GM23338 (cell line): ENCODE data around the gene KRTAP4-16. TPM values are rescaled to one million over a fixed set of nuclear protein-coding genes. Genes with fewer than 3 reads are reported as not detected.

ENCODE experiments used
- ATAC-seq: fragments of 200-7000 bp; cut with Tn5 transposase; 3 replicates; pipeline ENCODE4 v1.9.1; 2020
- DNase-seq: peaks from one replicate; pipeline ENCODE4 v3.0.0-alpha.2; 2015; ENCODE audit warnings: low spot score
- H2AFZ ChIP-seq: fragments of 200-600 bp; sonication (generic); 2 replicates; pipeline ENCODE4 v1.8.0; 2016; ENCODE audit warnings: antibody characterized with exemption, mild to moderate bottlenecking, moderate library complexity
- H3F3A ChIP-seq: fragments of 200-600 bp; sonication (generic); replicated peaks from 2 replicates; pipeline ENCODE4 v1.8.0; 2017; ENCODE audit warnings: antibody characterized with exemption, mixed run types, low read depth
- H3K27ac ChIP-seq: fragments of 200-600 bp; sonication (generic); 2 replicates; pipeline ENCODE4 v1.6.1; 2016; ENCODE audit warnings: low read depth
- H3K27me3 ChIP-seq: fragments of 200-600 bp; sonication (generic); 2 replicates; pipeline ENCODE4 v1.8.0; 2016; ENCODE audit warnings: mild to moderate bottlenecking, mixed run types, moderate library complexity; ENCODE audit not compliant: insufficient read depth
- H3K36me3 ChIP-seq: fragments of 200-600 bp; sonication (generic); 2 replicates; pipeline ENCODE4 v1.8.0; 2016; ENCODE audit warnings: mild to moderate bottlenecking; ENCODE audit not compliant: insufficient read depth
- H3K4me1 ChIP-seq: fragments of 200-600 bp; sonication (generic); 2 replicates; pipeline ENCODE4 v1.8.0; 2016; ENCODE audit warnings: mild to moderate bottlenecking, moderate library complexity; ENCODE audit not compliant: insufficient read depth
- H3K4me2 ChIP-seq: fragments of 200-600 bp; sonication (generic); 2 replicates; pipeline ENCODE4 v1.7.1; 2017; ENCODE audit warnings: mixed run types
- H3K4me3 ChIP-seq: fragments of 200-600 bp; sonication (generic); 2 replicates; pipeline ENCODE4 v1.6.1; 2016; ENCODE audit warnings: mixed run types
- H3K79me2 ChIP-seq: fragments of 200-600 bp; sonication (generic); replicated peaks from 2 replicates; pipeline ENCODE4 v1.8.0; 2017; ENCODE audit warnings: mild to moderate bottlenecking; ENCODE audit not compliant: insufficient read depth
- H3K9me2 ChIP-seq: fragments of 200-600 bp; sonication (generic); 2 replicates; pipeline ENCODE4 v1.8.0; 2017; ENCODE audit not compliant: insufficient read depth
- H4K20me1 ChIP-seq: fragments of 200-600 bp; sonication (generic); replicated peaks from 2 replicates; pipeline ENCODE4 v1.8.0; 2017; ENCODE audit warnings: mild to moderate bottlenecking; ENCODE audit not compliant: insufficient read depth
- H3K27ac Mint-ChIP-seq: 2 replicates; pipeline ENCODE4 v1.8.0; 2020; ENCODE audit warnings: inconsistent platforms, mild to moderate bottlenecking, moderate library complexity, mixed read lengths
- H3K27me3 Mint-ChIP-seq: 3 replicates; pipeline ENCODE4 v1.8.0; 2022; ENCODE audit warnings: low read depth, mild to moderate bottlenecking, moderate library complexity, mixed read lengths, inconsistent platforms; ENCODE audit not compliant: insufficient read depth, poor library complexity
- H3K36me3 Mint-ChIP-seq: 3 replicates; pipeline ENCODE4 v1.8.0; 2021; ENCODE audit warnings: low read depth, mild to moderate bottlenecking, inconsistent platforms, moderate library complexity, mixed read lengths
- H3K4me1 Mint-ChIP-seq: 3 replicates; pipeline ENCODE4 v1.8.0; 2020; ENCODE audit warnings: mild to moderate bottlenecking, inconsistent platforms, mixed read lengths
- H3K4me3 Mint-ChIP-seq: 3 replicates; pipeline ENCODE4 v1.8.0; 2021; ENCODE audit warnings: moderate library complexity, mild to moderate bottlenecking, inconsistent platforms, mixed read lengths
- H3K9me3 Mint-ChIP-seq: 3 replicates; pipeline ENCODE4 v1.8.0; 2020; ENCODE audit warnings: moderate library complexity, mild to moderate bottlenecking, inconsistent platforms, mixed read lengths
- CREB1 ChIP-seq: fragments of 250-450 bp; sonication (Bioruptor Pico); IDR thresholded peaks from 2 replicates; pipeline ENCODE4 v1.5.0; 2020; ENCODE audit warnings: low read depth, mild to moderate bottlenecking, moderate library complexity
- EZH2 ChIP-seq: fragments of 200-600 bp; sonication (generic); IDR thresholded peaks from one replicate; pipeline ENCODE4 v1.8.0; 2017; ENCODE audit warnings: antibody characterized with exemption, mild to moderate bottlenecking, low read depth; ENCODE audit not compliant: unreplicated experiment
- EZH2phosphoT487 ChIP-seq: fragments of 200-600 bp; sonication (generic); IDR thresholded peaks from one replicate; pipeline ENCODE4 v1.8.1; 2018; ENCODE audit warnings: antibody characterized with exemption; ENCODE audit not compliant: unreplicated experiment
- NANOG ChIP-seq: IDR thresholded peaks from 2 replicates; pipeline ENCODE4 v1.6.1; 2016; ENCODE audit warnings: antibody characterized with exemption, borderline replicate concordance
- POLR2AphosphoS5 ChIP-seq: IDR thresholded peaks from 2 replicates; pipeline ENCODE4 v1.6.1; 2016; ENCODE audit warnings: antibody characterized with exemption, low read depth
- STAT1 ChIP-seq: IDR thresholded peaks from one replicate; pipeline ENCODE4 v1.6.1; 2016; ENCODE audit warnings: antibody characterized with exemption; ENCODE audit not compliant: unreplicated experiment
- ZNF114 ChIP-seq: fragments of 250-450 bp; sonication (Bioruptor Pico); IDR thresholded peaks from 2 replicates; pipeline ENCODE4 v1.5.0; 2020; ENCODE audit warnings: mild to moderate bottlenecking, moderate library complexity
- polyA plus RNA-seq: library from polyadenylated mRNA; unstranded; fragments of >200 nt; fragmentation: Nextera tagmentation; extraction: Ambion mirVana; gene quantifications from 2 replicates; pipeline ENCODE4 v1.2.1, GENCODE V29; 2016
- total RNA-seq: library from RNA; depleted of rRNA; stranded (reverse); fragments of >200 nt; shearing (Covaris generic); gene quantifications from 2 replicates; pipeline ENCODE4 v1.2.3, GENCODE V29; 2014
- TF ChIP-seq, protein P1 (sequence below): IDR thresholded peaks from one replicate; pipeline ENCODE4 v1.6.1; 2018; ENCODE audit warnings: antibody characterized with exemption; ENCODE audit not compliant: unreplicated experiment
- TF ChIP-seq, protein P2 (sequence below): fragments of 250-450 bp; sonication (Bioruptor Pico); IDR thresholded peaks from 2 replicates; pipeline ENCODE4 v1.5.0; 2020; ENCODE audit warnings: mild to moderate bottlenecking, moderate library complexity
- TF ChIP-seq, protein P3 (sequence below), 2 experiments: fragments of 200-600 bp in 1 of 2; sonication (generic) in 1 of 2; conservative IDR thresholded peaks; 2 replicates each; pipeline versions ENCODE4 v1.5.1 to v1.6.1; 2016 to 2017; ENCODE audit warnings: antibody characterized with exemption in 2 of 2, low read depth in 2 of 2, mild to moderate bottlenecking in 2 of 2, moderate library complexity in 1 of 2

KRTAP4-16 gene
- total and polyA plus RNA-seq, 2 experiments from 2014 or later: not detected

DNA sequence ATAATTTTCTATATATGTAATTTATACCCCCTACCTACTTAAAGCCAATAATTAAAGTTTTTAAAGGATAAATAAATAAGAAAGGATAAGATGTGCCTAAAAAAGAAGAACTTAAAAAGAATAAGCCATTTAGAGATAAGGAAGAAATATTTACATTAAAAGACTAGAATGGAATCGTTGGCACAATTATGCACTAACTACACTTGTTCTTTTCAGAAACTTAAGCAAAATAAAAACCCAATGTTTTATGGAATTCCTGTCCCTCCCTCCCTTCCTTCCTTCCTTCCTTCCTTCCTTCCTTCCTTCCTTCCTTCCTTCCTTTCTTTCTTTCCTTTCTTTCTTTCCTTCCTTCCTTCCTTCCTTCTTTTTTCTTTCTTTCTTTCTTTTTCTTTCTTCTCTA, 42.8 kb upstream of the KRTAP4-16 start:
- no peak for TF ChIP-seq POLR2AphosphoS5
- TF ChIP-seq STAT1: no peak
- no peak for TF ChIP-seq CREB1 (CRISPR knock-in tag)
- TF ChIP-seq, protein P1, sequence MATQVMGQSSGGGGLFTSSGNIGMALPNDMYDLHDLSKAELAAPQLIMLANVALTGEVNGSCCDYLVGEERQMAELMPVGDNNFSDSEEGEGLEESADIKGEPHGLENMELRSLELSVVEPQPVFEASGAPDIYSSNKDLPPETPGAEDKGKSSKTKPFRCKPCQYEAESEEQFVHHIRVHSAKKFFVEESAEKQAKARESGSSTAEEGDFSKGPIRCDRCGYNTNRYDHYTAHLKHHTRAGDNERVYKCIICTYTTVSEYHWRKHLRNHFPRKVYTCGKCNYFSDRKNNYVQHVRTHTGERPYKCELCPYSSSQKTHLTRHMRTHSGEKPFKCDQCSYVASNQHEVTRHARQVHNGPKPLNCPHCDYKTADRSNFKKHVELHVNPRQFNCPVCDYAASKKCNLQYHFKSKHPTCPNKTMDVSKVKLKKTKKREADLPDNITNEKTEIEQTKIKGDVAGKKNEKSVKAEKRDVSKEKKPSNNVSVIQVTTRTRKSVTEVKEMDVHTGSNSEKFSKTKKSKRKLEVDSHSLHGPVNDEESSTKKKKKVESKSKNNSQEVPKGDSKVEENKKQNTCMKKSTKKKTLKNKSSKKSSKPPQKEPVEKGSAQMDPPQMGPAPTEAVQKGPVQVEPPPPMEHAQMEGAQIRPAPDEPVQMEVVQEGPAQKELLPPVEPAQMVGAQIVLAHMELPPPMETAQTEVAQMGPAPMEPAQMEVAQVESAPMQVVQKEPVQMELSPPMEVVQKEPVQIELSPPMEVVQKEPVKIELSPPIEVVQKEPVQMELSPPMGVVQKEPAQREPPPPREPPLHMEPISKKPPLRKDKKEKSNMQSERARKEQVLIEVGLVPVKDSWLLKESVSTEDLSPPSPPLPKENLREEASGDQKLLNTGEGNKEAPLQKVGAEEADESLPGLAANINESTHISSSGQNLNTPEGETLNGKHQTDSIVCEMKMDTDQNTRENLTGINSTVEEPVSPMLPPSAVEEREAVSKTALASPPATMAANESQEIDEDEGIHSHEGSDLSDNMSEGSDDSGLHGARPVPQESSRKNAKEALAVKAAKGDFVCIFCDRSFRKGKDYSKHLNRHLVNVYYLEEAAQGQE: no peak

DNA sequence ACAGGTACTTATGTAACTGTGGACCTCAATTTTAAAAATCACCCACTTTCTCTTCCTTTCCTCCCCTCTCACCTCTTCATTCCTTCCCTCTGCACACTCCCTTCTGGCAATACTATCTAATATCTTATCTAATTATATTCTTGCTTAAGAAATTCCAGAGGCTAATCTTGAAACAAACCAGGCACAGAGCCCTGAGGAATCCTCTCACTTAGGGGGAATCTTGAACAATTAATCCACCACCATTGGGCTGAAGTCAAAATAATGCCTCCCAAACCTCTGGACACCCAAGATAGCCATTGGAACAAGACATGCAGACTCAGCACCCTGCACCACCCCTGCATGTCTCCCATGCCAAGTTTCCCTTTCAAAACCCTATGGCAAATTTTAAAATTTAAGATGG, 39.4 kb upstream of the KRTAP4-16 start:
- Histone ChIP-seq H4K20me1 (no peaks in the 10 kb centered on the region), H3K27me3 (no peaks in the 10 kb centered on the region), H3K4me3 (no peak overlapping the region), H3F3A (no peaks in the 10 kb centered on the region), H3K79me2 (no peaks in the 10 kb centered on the region), H3K4me2 (no peak overlapping the region), H3K36me3 (no peaks in the 10 kb centered on the region; the same call in 1 of the 2 replicates), H2AFZ (no peak overlapping the region), H3K9me2 (0 out of 2 replicates have a peak, but pooled peaks cover 3% of the 10 kb centered on the region), H3K27ac (no peak overlapping the region), H3K4me1 (no peaks in the 10 kb centered on the region)
- peaks cover 28% of the 10 kb centered on the region for H3K36me3 Mint-ChIP-seq
- no peaks in the 10 kb centered on the region for H3K27me3 Mint-ChIP-seq
- ATAC-seq (no peak), DNase-seq (no peak)
- H3K27ac Mint-ChIP-seq: no peak overlapping the region
- H3K4me1 Mint-ChIP-seq: no peaks in the 10 kb centered on the region
- H3K9me3 Mint-ChIP-seq: peaks cover 42% of the 10 kb centered on the region
- H3K4me3 Mint-ChIP-seq: no peak overlapping the region
- TF ChIP-seq POLR2AphosphoS5: no peak
- TF ChIP-seq NANOG: no peak
- TF ChIP-seq EZH2: no peak
- TF ChIP-seq, protein P2, sequence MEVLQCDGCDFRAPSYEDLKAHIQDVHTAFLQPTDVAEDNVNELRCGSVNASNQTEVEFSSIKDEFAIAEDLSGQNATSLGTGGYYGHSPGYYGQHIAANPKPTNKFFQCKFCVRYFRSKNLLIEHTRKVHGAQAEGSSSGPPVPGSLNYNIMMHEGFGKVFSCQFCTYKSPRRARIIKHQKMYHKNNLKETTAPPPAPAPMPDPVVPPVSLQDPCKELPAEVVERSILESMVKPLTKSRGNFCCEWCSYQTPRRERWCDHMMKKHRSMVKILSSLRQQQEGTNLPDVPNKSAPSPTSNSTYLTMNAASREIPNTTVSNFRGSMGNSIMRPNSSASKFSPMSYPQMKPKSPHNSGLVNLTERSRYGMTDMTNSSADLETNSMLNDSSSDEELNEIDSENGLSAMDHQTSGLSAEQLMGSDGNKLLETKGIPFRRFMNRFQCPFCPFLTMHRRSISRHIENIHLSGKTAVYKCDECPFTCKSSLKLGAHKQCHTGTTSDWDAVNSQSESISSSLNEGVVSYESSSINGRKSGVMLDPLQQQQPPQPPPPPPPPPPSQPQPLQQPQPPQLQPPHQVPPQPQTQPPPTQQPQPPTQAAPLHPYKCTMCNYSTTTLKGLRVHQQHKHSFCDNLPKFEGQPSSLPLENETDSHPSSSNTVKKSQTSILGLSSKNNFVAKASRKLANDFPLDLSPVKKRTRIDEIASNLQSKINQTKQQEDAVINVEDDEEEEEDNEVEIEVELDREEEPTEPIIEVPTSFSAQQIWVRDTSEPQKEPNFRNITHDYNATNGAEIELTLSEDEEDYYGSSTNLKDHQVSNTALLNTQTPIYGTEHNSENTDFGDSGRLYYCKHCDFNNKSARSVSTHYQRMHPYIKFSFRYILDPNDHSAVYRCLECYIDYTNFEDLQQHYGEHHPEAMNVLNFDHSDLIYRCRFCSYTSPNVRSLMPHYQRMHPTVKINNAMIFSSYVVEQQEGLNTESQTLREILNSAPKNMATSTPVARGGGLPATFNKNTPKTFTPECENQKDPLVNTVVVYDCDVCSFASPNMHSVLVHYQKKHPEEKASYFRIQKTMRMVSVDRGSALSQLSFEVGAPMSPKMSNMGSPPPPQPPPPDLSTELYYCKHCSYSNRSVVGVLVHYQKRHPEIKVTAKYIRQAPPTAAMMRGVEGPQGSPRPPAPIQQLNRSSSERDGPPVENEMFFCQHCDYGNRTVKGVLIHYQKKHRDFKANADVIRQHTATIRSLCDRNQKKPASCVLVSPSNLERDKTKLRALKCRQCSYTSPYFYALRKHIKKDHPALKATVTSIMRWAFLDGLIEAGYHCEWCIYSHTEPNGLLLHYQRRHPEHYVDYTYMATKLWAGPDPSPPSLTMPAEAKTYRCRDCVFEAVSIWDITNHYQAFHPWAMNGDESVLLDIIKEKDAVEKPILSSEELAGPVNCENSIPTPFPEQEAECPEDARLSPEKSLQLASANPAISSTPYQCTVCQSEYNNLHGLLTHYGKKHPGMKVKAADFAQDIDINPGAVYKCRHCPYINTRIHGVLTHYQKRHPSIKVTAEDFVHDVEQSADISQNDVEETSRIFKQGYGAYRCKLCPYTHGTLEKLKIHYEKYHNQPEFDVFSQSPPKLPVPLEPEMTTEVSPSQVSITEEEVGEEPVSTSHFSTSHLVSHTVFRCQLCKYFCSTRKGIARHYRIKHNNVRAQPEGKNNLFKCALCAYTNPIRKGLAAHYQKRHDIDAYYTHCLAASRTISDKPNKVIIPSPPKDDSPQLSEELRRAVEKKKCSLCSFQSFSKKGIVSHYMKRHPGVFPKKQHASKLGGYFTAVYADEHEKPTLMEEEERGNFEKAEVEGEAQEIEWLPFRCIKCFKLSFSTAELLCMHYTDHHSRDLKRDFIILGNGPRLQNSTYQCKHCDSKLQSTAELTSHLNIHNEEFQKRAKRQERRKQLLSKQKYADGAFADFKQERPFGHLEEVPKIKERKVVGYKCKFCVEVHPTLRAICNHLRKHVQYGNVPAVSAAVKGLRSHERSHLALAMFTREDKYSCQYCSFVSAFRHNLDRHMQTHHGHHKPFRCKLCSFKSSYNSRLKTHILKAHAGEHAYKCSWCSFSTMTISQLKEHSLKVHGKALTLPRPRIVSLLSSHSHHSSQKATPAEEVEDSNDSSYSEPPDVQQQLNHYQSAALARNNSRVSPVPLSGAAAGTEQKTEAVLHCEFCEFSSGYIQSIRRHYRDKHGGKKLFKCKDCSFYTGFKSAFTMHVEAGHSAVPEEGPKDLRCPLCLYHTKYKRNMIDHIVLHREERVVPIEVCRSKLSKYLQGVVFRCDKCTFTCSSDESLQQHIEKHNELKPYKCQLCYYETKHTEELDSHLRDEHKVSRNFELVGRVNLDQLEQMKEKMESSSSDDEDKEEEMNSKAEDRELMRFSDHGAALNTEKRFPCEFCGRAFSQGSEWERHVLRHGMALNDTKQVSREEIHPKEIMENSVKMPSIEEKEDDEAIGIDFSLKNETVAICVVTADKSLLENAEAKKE (CRISPR knock-in tag): no peak
- no peak for TF ChIP-seq ZNF114 (CRISPR knock-in tag)
- TF ChIP-seq, protein P3, sequence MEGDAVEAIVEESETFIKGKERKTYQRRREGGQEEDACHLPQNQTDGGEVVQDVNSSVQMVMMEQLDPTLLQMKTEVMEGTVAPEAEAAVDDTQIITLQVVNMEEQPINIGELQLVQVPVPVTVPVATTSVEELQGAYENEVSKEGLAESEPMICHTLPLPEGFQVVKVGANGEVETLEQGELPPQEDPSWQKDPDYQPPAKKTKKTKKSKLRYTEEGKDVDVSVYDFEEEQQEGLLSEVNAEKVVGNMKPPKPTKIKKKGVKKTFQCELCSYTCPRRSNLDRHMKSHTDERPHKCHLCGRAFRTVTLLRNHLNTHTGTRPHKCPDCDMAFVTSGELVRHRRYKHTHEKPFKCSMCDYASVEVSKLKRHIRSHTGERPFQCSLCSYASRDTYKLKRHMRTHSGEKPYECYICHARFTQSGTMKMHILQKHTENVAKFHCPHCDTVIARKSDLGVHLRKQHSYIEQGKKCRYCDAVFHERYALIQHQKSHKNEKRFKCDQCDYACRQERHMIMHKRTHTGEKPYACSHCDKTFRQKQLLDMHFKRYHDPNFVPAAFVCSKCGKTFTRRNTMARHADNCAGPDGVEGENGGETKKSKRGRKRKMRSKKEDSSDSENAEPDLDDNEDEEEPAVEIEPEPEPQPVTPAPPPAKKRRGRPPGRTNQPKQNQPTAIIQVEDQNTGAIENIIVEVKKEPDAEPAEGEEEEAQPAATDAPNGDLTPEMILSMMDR (conservative IDR thresholded peaks at IDR 0.05; ENCODE audit: low read depth in 2 of 2): no peak
- TF ChIP-seq EZH2phosphoT487: no peak

More for the DNA sequence above, 42.8 kb upstream of the KRTAP4-16 start:
- no peaks in the 10 kb centered on the region for H3K79me2 ChIP-seq
- 0 out of 2 replicates have a peak, but pooled peaks cover 3% of the 10 kb centered on the region for H3K9me2 ChIP-seq
- Mint-ChIP-seq H3K27ac (no peak overlapping the region), H3K9me3 (peaks cover 34% of the 10 kb centered on the region), H3K27me3 (peaks cover 5% of the 10 kb centered on the region), H3K36me3 (peaks cover 22% of the 10 kb centered on the region), H3K4me3 (no peak overlapping the region), H3K4me1 (peaks cover 3% of the 10 kb centered on the region; the same call in 2 of the 3 replicates)
- DNase-seq: no peak
- H4K20me1 ChIP-seq: no peaks in the 10 kb centered on the region
- H3K4me3 ChIP-seq: no peak overlapping the region
- no peak overlapping the region for H3K4me2 ChIP-seq
- H2AFZ ChIP-seq: no peak overlapping the region
- ATAC-seq: no peak
- no peaks in the 10 kb centered on the region for H3F3A ChIP-seq
- no peaks in the 10 kb centered on the region; the same call in 1 of the 2 replicates for H3K36me3 ChIP-seq
- no peak overlapping the region for H3K27ac ChIP-seq
- 0 out of 2 replicates have a peak, but pooled peaks cover 3% of the 10 kb centered on the region for H3K4me1 ChIP-seq
- no peaks in the 10 kb centered on the region for H3K27me3 ChIP-seq
